ENCODE measurements around the gene NEDD4L.

- TF ChIP-seq CTCF (IDR thresholded peaks at IDR 0.05) (no peak), EP300 (IDR thresholded peaks at IDR 0.05) (no peak), POLR2AphosphoS5 (IDR thresholded peaks at IDR 0.05) (no peak)
Observed at GRCh38 chr18:58218117-58218516, 174.1 kb downstream of the NEDD4L start.

Measured in sigmoid colon (tissue), 4 donors.